ENCODE results near the gene SPIN1.

DNA sequence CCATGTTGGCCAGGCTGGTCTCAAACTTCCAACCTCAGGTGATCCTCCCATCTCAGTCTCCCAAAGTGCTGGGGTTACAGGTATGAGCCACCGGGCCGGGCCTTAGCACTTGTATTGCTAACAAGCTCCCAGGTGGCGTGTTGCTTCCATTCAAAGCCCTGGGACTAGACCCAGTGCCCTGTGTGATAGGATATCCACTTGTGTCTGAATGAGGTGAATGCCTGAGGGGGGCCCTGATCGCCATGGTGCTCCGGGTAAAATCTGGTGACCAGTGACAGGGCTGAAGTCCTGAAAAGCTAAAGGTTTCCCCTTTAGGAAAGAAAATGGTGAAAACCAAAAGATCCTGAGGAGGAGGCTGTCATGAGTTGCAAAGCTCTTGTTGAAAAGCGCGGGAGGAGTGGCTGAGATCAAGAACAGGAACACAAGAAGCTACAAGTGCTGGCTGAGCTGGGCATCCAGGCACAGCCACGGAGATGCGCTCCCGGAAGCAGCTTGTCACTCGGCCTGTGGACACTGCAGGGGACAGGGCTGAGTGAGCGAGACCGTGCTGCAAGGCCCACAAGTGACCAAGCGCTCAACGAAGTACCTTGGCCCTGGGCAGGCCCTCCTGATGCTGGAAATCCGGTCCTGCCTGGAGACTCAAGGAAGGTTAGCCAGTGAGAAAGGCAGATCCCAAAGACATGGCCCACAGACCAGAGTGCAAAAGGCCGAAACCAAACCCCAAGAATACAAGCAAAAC is 106.9 kb downstream of the SPIN1 start:
- TF ChIP-seq, protein P1, sequence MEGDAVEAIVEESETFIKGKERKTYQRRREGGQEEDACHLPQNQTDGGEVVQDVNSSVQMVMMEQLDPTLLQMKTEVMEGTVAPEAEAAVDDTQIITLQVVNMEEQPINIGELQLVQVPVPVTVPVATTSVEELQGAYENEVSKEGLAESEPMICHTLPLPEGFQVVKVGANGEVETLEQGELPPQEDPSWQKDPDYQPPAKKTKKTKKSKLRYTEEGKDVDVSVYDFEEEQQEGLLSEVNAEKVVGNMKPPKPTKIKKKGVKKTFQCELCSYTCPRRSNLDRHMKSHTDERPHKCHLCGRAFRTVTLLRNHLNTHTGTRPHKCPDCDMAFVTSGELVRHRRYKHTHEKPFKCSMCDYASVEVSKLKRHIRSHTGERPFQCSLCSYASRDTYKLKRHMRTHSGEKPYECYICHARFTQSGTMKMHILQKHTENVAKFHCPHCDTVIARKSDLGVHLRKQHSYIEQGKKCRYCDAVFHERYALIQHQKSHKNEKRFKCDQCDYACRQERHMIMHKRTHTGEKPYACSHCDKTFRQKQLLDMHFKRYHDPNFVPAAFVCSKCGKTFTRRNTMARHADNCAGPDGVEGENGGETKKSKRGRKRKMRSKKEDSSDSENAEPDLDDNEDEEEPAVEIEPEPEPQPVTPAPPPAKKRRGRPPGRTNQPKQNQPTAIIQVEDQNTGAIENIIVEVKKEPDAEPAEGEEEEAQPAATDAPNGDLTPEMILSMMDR (IDR thresholded peaks at IDR 0.05) = no peak
- TF ChIP-seq POLR2AphosphoS5 (IDR thresholded peaks at IDR 0.05; ENCODE audit: low read depth, low read length) (no peak), TCF7L2 (IDR thresholded peaks at IDR 0.05; ENCODE audit: low read depth, low read length) (no peak)
